Neutrophil (primary cell): Measurements from ENCODE around the gene CAMK4.

Source experiments
- H3K27ac ChIP-seq: fragments of 200-600 bp; sonication (generic); 2 replicates; pipeline ENCODE4 v1.5.1; 2016; ENCODE audit warnings: mild to moderate bottlenecking, moderate library complexity
- H3K27me3 ChIP-seq: fragments of 200-600 bp; sonication (generic); 2 replicates; pipeline ENCODE4 v1.6.0; 2016; ENCODE audit warnings: mild to moderate bottlenecking
- H3K36me3 ChIP-seq: fragments of 200-600 bp; sonication (generic); 2 replicates; pipeline ENCODE4 v1.5.1; 2017
- H3K4me1 ChIP-seq, 2 experiments: fragments of 200-600 bp in 1 of 2; sonication (generic) in 1 of 2; 1 replicate in 1 of 2; 2 replicates in 1 of 2; pipeline versions ENCODE4 v1.5.1 to v1.6.1; 2013 to 2016; ENCODE audit warnings: low read depth in 1 of 2, low read length in 1 of 2, mild to moderate bottlenecking in 1 of 2, moderate library complexity in 1 of 2; ENCODE audit not compliant: control insufficient read depth in 1 of 2, insufficient read depth in 1 of 2
- H3K4me3 ChIP-seq, 2 experiments: fragments of 200-600 bp in 1 of 2; sonication (generic) in 1 of 2; 1 replicate in 1 of 2; 2 replicates in 1 of 2; pipeline ENCODE4 v1.5.1; 2013 to 2016; ENCODE audit warnings: low read depth in 1 of 2, low read length in 1 of 2, mild to moderate bottlenecking in 1 of 2, moderate library complexity in 1 of 2
- H3K9me3 ChIP-seq: fragments of 200-600 bp; sonication (generic); 2 replicates; pipeline ENCODE4 v1.5.1; 2016
- TF ChIP-seq, protein P1 (sequence below): fragments of 200-600 bp; sonication (generic); IDR thresholded peaks from 2 replicates; pipeline ENCODE4 v1.5.1; 2016; ENCODE audit warnings: antibody characterized with exemption

The CAMK4 gene

GRCh38 chr5:111422747-111423720 lies 198.8 kb downstream of the CAMK4 start:
- H3K27ac ChIP-seq, result no peak overlapping the region
- H3K9me3 ChIP-seq, result no peaks in the 10 kb centered on the region
- H3K27me3 ChIP-seq, result no peaks in the 10 kb centered on the region
- no peak overlapping the region for H3K4me3 ChIP-seq
- no peaks in the 10 kb centered on the region for H3K36me3 ChIP-seq
- H3K4me1 ChIP-seq, result no peaks in the 10 kb centered on the region
- TF ChIP-seq, protein P1, sequence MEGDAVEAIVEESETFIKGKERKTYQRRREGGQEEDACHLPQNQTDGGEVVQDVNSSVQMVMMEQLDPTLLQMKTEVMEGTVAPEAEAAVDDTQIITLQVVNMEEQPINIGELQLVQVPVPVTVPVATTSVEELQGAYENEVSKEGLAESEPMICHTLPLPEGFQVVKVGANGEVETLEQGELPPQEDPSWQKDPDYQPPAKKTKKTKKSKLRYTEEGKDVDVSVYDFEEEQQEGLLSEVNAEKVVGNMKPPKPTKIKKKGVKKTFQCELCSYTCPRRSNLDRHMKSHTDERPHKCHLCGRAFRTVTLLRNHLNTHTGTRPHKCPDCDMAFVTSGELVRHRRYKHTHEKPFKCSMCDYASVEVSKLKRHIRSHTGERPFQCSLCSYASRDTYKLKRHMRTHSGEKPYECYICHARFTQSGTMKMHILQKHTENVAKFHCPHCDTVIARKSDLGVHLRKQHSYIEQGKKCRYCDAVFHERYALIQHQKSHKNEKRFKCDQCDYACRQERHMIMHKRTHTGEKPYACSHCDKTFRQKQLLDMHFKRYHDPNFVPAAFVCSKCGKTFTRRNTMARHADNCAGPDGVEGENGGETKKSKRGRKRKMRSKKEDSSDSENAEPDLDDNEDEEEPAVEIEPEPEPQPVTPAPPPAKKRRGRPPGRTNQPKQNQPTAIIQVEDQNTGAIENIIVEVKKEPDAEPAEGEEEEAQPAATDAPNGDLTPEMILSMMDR, result no peak

- TF ChIP-seq, protein P1, result no peak
- Histone ChIP-seq H3K4me1 (no peaks in the 10 kb centered on the region), H3K27ac (no peak overlapping the region), H3K36me3 (no peaks in the 10 kb centered on the region), H3K4me3 (no peak overlapping the region), H3K27me3 (no peaks in the 10 kb centered on the region), H3K9me3 (no peaks in the 10 kb centered on the region)
Measured at GRCh38 chr5:111425205-111425604, 201.0 kb downstream of the CAMK4 start.

GRCh38 chr5:111427762-111428161 lies 203.6 kb downstream of the CAMK4 start:
- Histone ChIP-seq H3K27me3 (no peaks in the 10 kb centered on the region), H3K4me1 (no peaks in the 10 kb centered on the region), H3K27ac (no peak overlapping the region), H3K36me3 (no peaks in the 10 kb centered on the region), H3K9me3 (no peaks in the 10 kb centered on the region), H3K4me3 (no peak overlapping the region)
- TF ChIP-seq, protein P1, result no peak

DNA sequence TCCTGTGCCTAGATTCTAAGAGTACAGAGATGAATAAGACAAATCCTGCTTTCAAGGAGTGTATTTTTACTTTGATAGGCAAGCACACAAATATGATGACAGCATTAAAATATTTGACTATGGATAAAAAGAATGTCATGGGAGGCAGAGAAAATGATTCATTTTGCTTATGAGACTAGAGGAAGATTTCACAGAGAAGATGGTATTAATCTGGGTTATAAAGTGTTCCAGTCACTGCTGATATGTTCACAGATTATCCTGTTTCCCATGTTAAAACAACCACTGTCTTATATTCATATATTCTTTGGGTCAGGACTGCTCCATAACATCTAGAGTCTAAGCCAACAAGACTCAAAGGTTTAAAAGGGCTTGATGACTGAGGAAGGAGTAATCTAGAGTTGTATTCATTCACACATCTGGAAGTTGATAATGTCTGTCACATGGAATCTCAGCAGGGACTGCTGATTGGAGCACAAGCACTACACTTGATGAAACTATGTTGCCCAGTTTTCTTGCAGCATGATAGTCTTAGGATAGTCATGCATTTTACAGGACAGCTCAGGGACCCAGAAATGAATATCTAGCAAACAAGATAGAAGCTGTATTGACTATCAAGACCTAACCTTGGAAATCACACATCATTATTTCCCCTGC lies 208.8 kb downstream of the CAMK4 start:
- Histone ChIP-seq H3K27ac (no peak overlapping the region), H3K4me3 (no peak overlapping the region)

DNA sequence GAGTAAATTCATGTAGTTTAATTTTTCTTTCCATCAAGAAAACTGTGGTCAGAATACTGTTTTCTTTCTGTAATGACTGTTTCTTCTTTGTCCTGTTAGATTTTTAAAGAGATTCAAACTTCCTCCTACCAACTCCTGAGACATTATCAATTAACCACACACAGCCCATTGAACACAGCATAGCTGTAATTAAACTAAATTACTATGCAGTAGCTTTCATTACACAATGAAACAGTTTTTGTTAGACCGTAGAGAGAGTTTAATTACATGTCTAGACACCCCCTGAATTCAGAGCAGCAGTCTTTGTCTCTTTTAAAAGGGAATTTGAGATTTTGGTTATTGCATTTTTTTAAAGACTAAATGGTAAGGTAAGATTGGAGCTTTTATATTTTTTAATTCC lies 210.6 kb downstream of the CAMK4 start:
- no peaks in the 10 kb centered on the region for H3K27me3 ChIP-seq
- no peaks in the 10 kb centered on the region for H3K36me3 ChIP-seq
- H3K4me3 ChIP-seq, result no peak overlapping the region
- H3K9me3 ChIP-seq, result no peaks in the 10 kb centered on the region
- no peak overlapping the region for H3K27ac ChIP-seq
- H3K4me1 ChIP-seq, result no peaks in the 10 kb centered on the region
- TF ChIP-seq, protein P1, result no peak

More for the DNA sequence above, 208.8 kb downstream of the CAMK4 start:
- TF ChIP-seq, protein P1, result no peak
- no peaks in the 10 kb centered on the region for H3K4me1 ChIP-seq
- no peaks in the 10 kb centered on the region for H3K9me3 ChIP-seq
- no peaks in the 10 kb centered on the region for H3K36me3 ChIP-seq
- H3K27me3 ChIP-seq, result no peaks in the 10 kb centered on the region
